HepG2 (cell line): ENCODE measurements around the gene CCN6. TPM values are rescaled to one million over a fixed set of nuclear protein-coding genes. Genes with fewer than 3 reads are reported as not detected.

Experiments
- ATAC-seq: fragments of 200-7000 bp; cut with Tn5 transposase; 3 replicates; pipeline ENCODE4 v1.9.1; 2020; ENCODE audit warnings: mild to moderate bottlenecking, moderate library complexity
- BruUV-seq: library from RNA; stranded (reverse); fragments of 400-500 nt; replicated peaks from 2 replicates; lab custom pipeline; 2021; lab: Mats Ljungman, UMichigan
- CTCF ChIA-PET: fragments of 300-600 bp; formaldehyde crosslinking; extraction: SDS; loops from one replicate; lab custom pipeline; 2021; ENCODE audit warnings: low total read pairs, inconsistent platforms, low intra/inter-chr PET ratio; lab: Yijun Ruan, JAX
- POLR2A ChIA-PET: fragments of 350-600 bp; sonication (Branson Sonifier 250); formaldehyde crosslinking; loops from one replicate; lab custom pipeline; 2020; ENCODE audit warnings: antibody characterized with exemption, inconsistent platforms; lab: Yijun Ruan, JAX
- DNase-seq: peaks from one replicate; pipeline ENCODE4 v3.0.0-alpha.2; 2015; ENCODE audit warnings: low spot score
- FAIRE-seq: peaks from 3 replicates; lab custom pipeline; 2011; peaks lifted over from hg19 to GRCh38; lab: Jason Lieb, UNC
- H2AFZ ChIP-seq: one replicate; pipeline ENCODE4 v1.6.1; 2011; ENCODE audit warnings: low read length, inconsistent platforms
- H3K27ac ChIP-seq: fragments of 300-600 bp; 3 replicates; pipeline ENCODE4 v1.8.0; 2011; ENCODE audit warnings: mixed run types, mild to moderate bottlenecking, mixed read lengths, low read length, inconsistent platforms; ENCODE audit not compliant: insufficient read depth; ENCODE audit errors: extremely low read length
- H3K27me3 ChIP-seq, 2 experiments: fragments of 200-600 bp in 1 of 2; 2 replicates in 1 of 2; 3 replicates in 1 of 2; pipeline versions ENCODE4 v1.6.0 to v1.8.0; 2011; ENCODE audit warnings: low read length in 2 of 2, mild to moderate bottlenecking in 2 of 2, moderate library complexity in 2 of 2, inconsistent platforms in 1 of 2; ENCODE audit not compliant: insufficient read depth in 2 of 2, control insufficient read depth in 1 of 2
- H3K36me3 ChIP-seq, 2 experiments: fragments of 200-600 bp in 1 of 2; replicated peaks in 1 of 2; 2 replicates in 1 of 2; 3 replicates in 1 of 2; pipeline versions ENCODE4 v1.5.1 to v1.8.0; 2011; ENCODE audit warnings: low read length in 2 of 2, inconsistent platforms in 1 of 2; ENCODE audit not compliant: insufficient read depth in 2 of 2, control insufficient read depth in 1 of 2
- H3K4me1 ChIP-seq: 2 replicates; pipeline ENCODE4 v1.5.1; 2012; ENCODE audit warnings: low read length, inconsistent platforms; ENCODE audit not compliant: insufficient read depth
- H3K4me2 ChIP-seq: 2 replicates; pipeline ENCODE4 v1.6.0; 2011; ENCODE audit warnings: low read depth, low read length, inconsistent platforms
- H3K4me3 ChIP-seq, 3 experiments: fragments of 200-600 bp in 1 of 3; sonication (generic), shearing (Covaris generic) in 1 of 3; replicated peaks in 1 of 3; 2 replicates each; pipeline ENCODE4 v1.5.1; 2011 to 2016; ENCODE audit warnings: low read length in 3 of 3, inconsistent platforms in 2 of 3, low read depth in 2 of 3, mild to moderate bottlenecking in 2 of 3, control low read depth in 1 of 3, mixed read lengths in 1 of 3; ENCODE audit not compliant: insufficient read depth in 1 of 3
- H3K79me2 ChIP-seq: one replicate; pipeline ENCODE4 v1.6.1; 2011; ENCODE audit warnings: low read length, inconsistent platforms; ENCODE audit not compliant: insufficient read depth
- H3K9ac ChIP-seq: 2 replicates; pipeline ENCODE4 v1.6.0; 2011; ENCODE audit warnings: mild to moderate bottlenecking, low read depth, low read length, inconsistent platforms; ENCODE audit not compliant: insufficient read depth
- H3K9me3 ChIP-seq: 2 replicates; pipeline ENCODE4 v1.5.1; 2012; ENCODE audit warnings: mild to moderate bottlenecking, low read length
- H4K20me1 ChIP-seq: 2 replicates; pipeline ENCODE4 v1.6.0; 2011; ENCODE audit warnings: inconsistent platforms, mild to moderate bottlenecking, low read length, moderate library complexity; ENCODE audit not compliant: insufficient read depth
- AHDC1 ChIP-seq: sonication (generic); formaldehyde crosslinking; IDR thresholded peaks from 2 replicates; pipeline ENCODE4 v1.5.1; 2020; ENCODE audit warnings: mild to moderate bottlenecking, missing genetic modification reagents, borderline replicate concordance
- PRDM10 ChIP-seq: sonication (generic); formaldehyde crosslinking; IDR thresholded peaks from 2 replicates; pipeline ENCODE4 v1.4.0; 2020; ENCODE audit warnings: low read depth, missing genetic modification reagents
- RORA ChIP-seq: sonication (generic); formaldehyde crosslinking; IDR thresholded peaks from 2 replicates; pipeline ENCODE4 v1.5.0; 2020; ENCODE audit warnings: mild to moderate bottlenecking, missing genetic modification reagents, moderate library complexity
- ZBTB4 ChIP-seq: sonication (generic); formaldehyde crosslinking; IDR thresholded peaks from 2 replicates; pipeline ENCODE4 v1.4.0; 2020; ENCODE audit warnings: missing genetic modification reagents, mild to moderate bottlenecking, borderline replicate concordance
- ZFP62 ChIP-seq: sonication (generic); formaldehyde crosslinking; IDR thresholded peaks from 2 replicates; pipeline ENCODE4 v1.4.0; 2020; ENCODE audit warnings: missing genetic modification reagents
- ZNF660 ChIP-seq: sonication (generic); formaldehyde crosslinking; IDR thresholded peaks from 2 replicates; pipeline ENCODE4 v1.5.1; 2020; ENCODE audit warnings: mild to moderate bottlenecking, low read depth, missing genetic modification reagents, borderline replicate concordance
- WGBS: methylation state at CpG from one replicate; pipeline ENCODE4 v1.1.6; 2017; ENCODE audit warnings: low lambda C conversion rate; 5-methylcytosine and 5-hydroxymethylcytosine counted together
- in situ Hi-C: cut with HindIII; loops from 2 replicates; pipeline ENCODE4 v1.10.0; 2017; ENCODE audit warnings: low pct_unique_long_range_greater_than_20kb; ENCODE audit not compliant: extremely low pct_ligation_motif_present
- intact Hi-C: fragments of 100-400 bp; cut with micrococcal nuclease; formaldehyde crosslinking; loops from one replicate; pipeline ENCODE4 v1.10.0; 2022; ENCODE audit not compliant: unreplicated experiment
- polyA plus RNA-seq, 8 experiments: library from polyadenylated mRNA; depleted of rRNA in 3 of 8; stranded (reverse) in 7 of 8; unstranded in 1 of 8; fragments of >200 nt; fragmentation: Illumina TruSeq in 4 of 8; extraction: Trizol in 4 of 8; gene quantifications; 2 replicates each; pipeline versions ENCODE4 v1.2.1 to v1.2.3, GENCODE V29; 2011 to 2016; ENCODE audit warnings: low read depth in 4 of 8, missing spikeins in 1 of 8, mixed read lengths in 1 of 8; ENCODE audit not compliant: insufficient read depth in 1 of 8
- total RNA-seq, 5 experiments: library from RNA; depleted of rRNA; stranded (reverse); fragments of >200 nt; fragmentation: Illumina TruSeq; extraction: Trizol; gene quantifications; 2 replicates each; pipeline ENCODE4 v1.2.3, GENCODE V29; 2016; ENCODE audit warnings: low read depth in 1 of 5
- TF ChIP-seq, protein P1 (sequence below): sonication (generic); formaldehyde crosslinking; IDR thresholded peaks from 2 replicates; pipeline ENCODE4 v1.8.0; 2022; ENCODE audit warnings: mild to moderate bottlenecking, missing genetic modification reagents, moderate library complexity
- TF ChIP-seq, protein P2 (sequence below): sonication (generic); formaldehyde crosslinking; IDR thresholded peaks from 2 replicates; pipeline ENCODE4 v1.4.0; 2020; ENCODE audit warnings: missing genetic modification reagents

CCN6 gene
- total and polyA plus RNA-seq, 2 of the 13 experiments (the other 11 are each of a cell fraction or from before 2014, with no cell fraction given), result not detected

- H3K27ac ChIP-seq, result no peak overlapping the region
- DNase-seq (no peak), ATAC-seq (no peak), FAIRE-seq (no peak)
- no peak overlapping the region for H3K9ac ChIP-seq
- WGBS, result 42% methylated on average over 4 of the region's 4 CpGs
- H3K27me3 ChIP-seq, result peaks cover 0 to 10% of the 10 kb centered on the region in 2 experiments; a peak in 3 of 5 replicates
- H3K9me3 ChIP-seq, result no peaks in the 10 kb centered on the region
- H3K4me1 ChIP-seq, result peaks cover 21% of the 10 kb centered on the region
- POLR2A ChIA-PET, result no interaction called here
- H3K79me2 ChIP-seq, result no peaks in the 10 kb centered on the region
- H4K20me1 ChIP-seq, result no peaks in the 10 kb centered on the region
- H2AFZ ChIP-seq, result no peak overlapping the region
- H3K36me3 ChIP-seq, result no peaks in the 10 kb centered on the region
- H3K4me3 ChIP-seq, result no peak overlapping the region
- intact Hi-C loops (no loop called here), in situ Hi-C loops (no loop called here)
- no peak overlapping the region for H3K4me2 ChIP-seq
- BruUV-seq, result no TSS peak
- CTCF ChIA-PET, result no interaction called here
- TF ChIP-seq PRDM10 (CRISPR knock-in tag) (no peak), ZFP62 (CRISPR knock-in tag) (no peak), AHDC1 (CRISPR knock-in tag) (no peak), RORA (CRISPR knock-in tag) (no peak), ZBTB4 (CRISPR knock-in tag) (no peak), ZNF660 (CRISPR knock-in tag) (no peak)
- TF ChIP-seq, protein P1, sequence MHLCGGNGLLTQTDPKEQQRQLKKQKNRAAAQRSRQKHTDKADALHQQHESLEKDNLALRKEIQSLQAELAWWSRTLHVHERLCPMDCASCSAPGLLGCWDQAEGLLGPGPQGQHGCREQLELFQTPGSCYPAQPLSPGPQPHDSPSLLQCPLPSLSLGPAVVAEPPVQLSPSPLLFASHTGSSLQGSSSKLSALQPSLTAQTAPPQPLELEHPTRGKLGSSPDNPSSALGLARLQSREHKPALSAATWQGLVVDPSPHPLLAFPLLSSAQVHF (CRISPR knock-in tag), result no peak
- TF ChIP-seq, protein P2, sequence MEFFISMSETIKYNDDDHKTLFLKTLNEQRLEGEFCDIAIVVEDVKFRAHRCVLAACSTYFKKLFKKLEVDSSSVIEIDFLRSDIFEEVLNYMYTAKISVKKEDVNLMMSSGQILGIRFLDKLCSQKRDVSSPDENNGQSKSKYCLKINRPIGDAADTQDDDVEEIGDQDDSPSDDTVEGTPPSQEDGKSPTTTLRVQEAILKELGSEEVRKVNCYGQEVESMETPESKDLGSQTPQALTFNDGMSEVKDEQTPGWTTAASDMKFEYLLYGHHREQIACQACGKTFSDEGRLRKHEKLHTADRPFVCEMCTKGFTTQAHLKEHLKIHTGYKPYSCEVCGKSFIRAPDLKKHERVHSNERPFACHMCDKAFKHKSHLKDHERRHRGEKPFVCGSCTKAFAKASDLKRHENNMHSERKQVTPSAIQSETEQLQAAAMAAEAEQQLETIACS (CRISPR knock-in tag), result no peak
These were observed 19.3 kb upstream of the CCN6 start for GRCh38 chr6:112034616-112034995.
